Neural crest cell (in vitro differentiated cells): ENCODE measurements around the gene ZNF366. TPM values are rescaled to one million over a fixed set of nuclear protein-coding genes. Genes with fewer than 3 reads are reported as not detected.
A peak's percentile ranks its signal among the peaks of the same experiment; 100 is the strongest.

Experiments
- DNase-seq: peaks from one replicate; pipeline ENCODE4 v3.0.0; 2021; ENCODE audit warnings: low read depth, mixed read lengths, low spot score
- H3K27ac Mint-ChIP-seq: one replicate; pipeline ENCODE4 v1.8.0; 2021; ENCODE audit warnings: mild to moderate bottlenecking, mixed read lengths; ENCODE audit not compliant: unreplicated experiment
- H3K27me3 Mint-ChIP-seq: 2 replicates; pipeline ENCODE4 v1.8.0; 2021; ENCODE audit warnings: low read depth, mild to moderate bottlenecking, mixed read lengths
- H3K36me3 Mint-ChIP-seq: 2 replicates; pipeline ENCODE4 v1.8.0; 2021; ENCODE audit warnings: low read depth, mild to moderate bottlenecking, mixed read lengths
- H3K4me1 Mint-ChIP-seq: 2 replicates; pipeline ENCODE4 v1.8.0; 2021; ENCODE audit warnings: mixed read lengths
- H3K4me3 Mint-ChIP-seq: one replicate; pipeline ENCODE4 v1.8.0; 2021; ENCODE audit warnings: mild to moderate bottlenecking, mixed read lengths
- H3K9me3 Mint-ChIP-seq: 2 replicates; pipeline ENCODE4 v1.8.0; 2021; ENCODE audit warnings: mixed read lengths
- total RNA-seq: library from RNA; stranded (reverse); gene quantifications from 2 replicates; pipeline ENCODE4 v1.2.1, GENCODE V29; 2021
- TF ChIP-seq, protein P1 (sequence below): fragments of 200-600 bp; sonication (generic); conservative IDR thresholded peaks from 2 replicates; pipeline ENCODE4 v1.5.0; 2021; ENCODE audit warnings: antibody characterized with exemption, mild to moderate bottlenecking

The ZNF366 gene
- total RNA-seq, 1 donor from 2014 or later: not detected

- Mint-ChIP-seq H3K27me3 (no peaks in the 10 kb centered on the region), H3K4me1 (peaks cover 41% of the 10 kb centered on the region), H3K4me3 (no peak overlapping the region), H3K36me3 (no peaks in the 10 kb centered on the region), H3K27ac (no peak overlapping the region), H3K9me3 (peaks cover 8% of the 10 kb centered on the region)
- TF ChIP-seq, protein P1, sequence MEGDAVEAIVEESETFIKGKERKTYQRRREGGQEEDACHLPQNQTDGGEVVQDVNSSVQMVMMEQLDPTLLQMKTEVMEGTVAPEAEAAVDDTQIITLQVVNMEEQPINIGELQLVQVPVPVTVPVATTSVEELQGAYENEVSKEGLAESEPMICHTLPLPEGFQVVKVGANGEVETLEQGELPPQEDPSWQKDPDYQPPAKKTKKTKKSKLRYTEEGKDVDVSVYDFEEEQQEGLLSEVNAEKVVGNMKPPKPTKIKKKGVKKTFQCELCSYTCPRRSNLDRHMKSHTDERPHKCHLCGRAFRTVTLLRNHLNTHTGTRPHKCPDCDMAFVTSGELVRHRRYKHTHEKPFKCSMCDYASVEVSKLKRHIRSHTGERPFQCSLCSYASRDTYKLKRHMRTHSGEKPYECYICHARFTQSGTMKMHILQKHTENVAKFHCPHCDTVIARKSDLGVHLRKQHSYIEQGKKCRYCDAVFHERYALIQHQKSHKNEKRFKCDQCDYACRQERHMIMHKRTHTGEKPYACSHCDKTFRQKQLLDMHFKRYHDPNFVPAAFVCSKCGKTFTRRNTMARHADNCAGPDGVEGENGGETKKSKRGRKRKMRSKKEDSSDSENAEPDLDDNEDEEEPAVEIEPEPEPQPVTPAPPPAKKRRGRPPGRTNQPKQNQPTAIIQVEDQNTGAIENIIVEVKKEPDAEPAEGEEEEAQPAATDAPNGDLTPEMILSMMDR: no peak
- no peak for DNase-seq
Measured at GRCh38 chr5:72454996-72455395, 52.2 kb downstream of the ZNF366 start.

- H3K36me3 Mint-ChIP-seq: peaks cover 4% of the 10 kb centered on the region
- TF ChIP-seq, protein P1: no peak
- H3K4me1 Mint-ChIP-seq: peaks cover 47% of the 10 kb centered on the region
- H3K27ac Mint-ChIP-seq: no peak overlapping the region
- H3K9me3 Mint-ChIP-seq: peaks cover 10% of the 10 kb centered on the region
- DNase-seq: no peak
- H3K4me3 Mint-ChIP-seq: no peak overlapping the region
- H3K27me3 Mint-ChIP-seq: no peaks in the 10 kb centered on the region
Measured at GRCh38 chr5:72453246-72453775, 53.9 kb downstream of the ZNF366 start.

DNA sequence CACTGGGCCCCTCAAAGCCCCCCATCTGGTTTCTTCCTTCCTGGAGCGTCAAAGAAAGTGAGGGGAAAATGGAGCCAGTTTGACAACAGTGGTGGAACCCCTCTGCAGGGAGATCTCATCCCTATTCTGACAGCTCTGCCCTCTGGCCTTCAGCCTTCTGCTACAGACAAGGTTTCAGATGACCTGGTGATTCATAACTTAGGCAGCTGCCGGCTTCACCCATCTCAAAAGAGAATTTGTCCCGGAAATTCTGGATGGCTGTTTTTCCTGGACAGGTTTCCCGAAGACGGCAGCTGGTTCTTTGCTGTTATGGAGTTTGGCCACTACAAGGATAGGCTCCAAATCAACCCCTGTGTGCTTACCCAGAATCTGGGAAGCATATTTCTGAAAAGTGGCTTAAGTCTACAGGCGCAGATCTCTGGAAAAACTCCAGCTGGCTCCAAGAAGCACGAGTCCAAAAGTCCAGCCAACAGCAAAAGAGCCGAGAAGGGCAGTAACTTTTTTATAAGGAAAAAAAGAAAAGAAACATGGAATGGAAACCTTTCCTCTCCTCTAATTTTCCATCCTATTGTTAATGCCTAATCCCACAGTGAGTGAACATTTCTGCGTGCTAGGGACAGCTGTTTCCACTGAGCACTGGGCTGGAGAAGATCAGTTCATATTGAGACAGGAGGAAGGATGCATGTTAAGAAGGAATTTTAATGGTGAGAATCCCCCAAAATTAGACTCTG is 54.5 kb downstream of the ZNF366 start:
- no peak for DNase-seq
- Mint-ChIP-seq H3K27ac (peak overlapping the region; percentile 99), H3K4me1 (peaks cover 47% of the 10 kb centered on the region)

DNA sequence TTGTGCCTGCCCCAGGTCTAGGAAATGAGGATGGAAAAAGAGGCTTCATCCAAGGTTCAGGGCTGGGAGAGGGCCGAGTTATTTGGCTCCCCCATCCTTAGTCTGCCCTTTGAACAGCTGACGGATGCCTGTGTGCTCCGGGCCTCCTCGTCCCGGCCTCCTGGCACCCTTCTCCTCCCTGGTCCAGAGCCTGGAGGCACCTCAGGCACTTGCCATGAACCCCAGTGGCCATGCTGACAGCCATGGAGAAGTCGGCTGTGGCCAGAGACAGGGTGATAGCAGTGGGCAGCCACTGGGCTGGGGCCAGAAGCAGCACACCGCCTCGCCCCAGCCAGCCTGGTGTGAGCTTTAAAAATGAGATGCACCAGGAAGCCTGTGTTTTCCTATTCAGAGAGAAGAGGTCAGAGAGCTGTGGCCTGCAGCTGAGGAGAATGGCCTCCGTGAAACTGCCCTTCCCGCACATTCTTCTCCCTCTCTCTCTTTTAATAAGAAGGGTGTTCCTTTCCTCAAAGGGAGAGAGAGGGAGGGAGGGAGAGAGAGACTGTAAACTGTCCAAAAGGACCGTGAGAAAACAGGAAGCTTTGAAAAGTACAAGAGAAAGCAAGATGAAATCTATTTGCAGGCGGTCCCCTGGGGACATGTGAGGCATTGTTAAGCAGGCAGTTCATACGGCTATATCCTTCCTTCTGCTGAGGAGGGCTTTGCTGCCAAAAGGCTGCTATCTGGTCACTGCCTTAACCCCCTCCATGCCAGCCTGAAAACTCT is 55.3 kb downstream of the ZNF366 start:
- Mint-ChIP-seq H3K9me3 (peaks cover 10% of the 10 kb centered on the region), H3K36me3 (peaks cover 4% of the 10 kb centered on the region), H3K4me1 (peaks cover 47% of the 10 kb centered on the region), H3K27me3 (no peaks in the 10 kb centered on the region), H3K4me3 (peak overlapping the region; percentile 75), H3K27ac (peak overlapping the region; percentile 99)
- TF ChIP-seq, protein P1: no peak
- DNase-seq: peak; percentile 16

More for the DNA sequence above, 54.5 kb downstream of the ZNF366 start:
- TF ChIP-seq, protein P1: no peak
- Mint-ChIP-seq H3K9me3 (peaks cover 10% of the 10 kb centered on the region), H3K4me3 (peak overlapping the region; percentile 75), H3K27me3 (no peaks in the 10 kb centered on the region), H3K36me3 (peaks cover 4% of the 10 kb centered on the region)

- Mint-ChIP-seq H3K27me3 (no peaks in the 10 kb centered on the region), H3K9me3 (peaks cover 10% of the 10 kb centered on the region), H3K36me3 (peaks cover 4% of the 10 kb centered on the region), H3K4me3 (no peak overlapping the region), H3K27ac (no peak overlapping the region), H3K4me1 (peaks cover 60% of the 10 kb centered on the region)
- DNase-seq: no peak
- TF ChIP-seq, protein P1: no peak
Measured at GRCh38 chr5:72448368-72448767, 58.8 kb downstream of the ZNF366 start.
